Rectal smooth muscle tissue (tissue), 1 donor: ENCODE data around the gene PRSS1.
"Not testable (repeated sequence)": the region's sequence is repeated elsewhere in the genome, so short reads cannot be mapped to it uniquely, and the experiment has no call there.

Experiments
- H3K27ac ChIP-seq: one replicate; pipeline ENCODE4 v1.7.0; 2013; ENCODE audit warnings: low read depth, low read length, inconsistent platforms
- H3K27me3 ChIP-seq: one replicate; pipeline ENCODE4 v1.7.0; 2013; ENCODE audit warnings: low read length; ENCODE audit not compliant: control insufficient read depth, insufficient read depth
- H3K36me3 ChIP-seq: one replicate; pipeline ENCODE4 v1.7.0; 2013; ENCODE audit warnings: low read length; ENCODE audit not compliant: control insufficient read depth, insufficient read depth
- H3K4me1 ChIP-seq: one replicate; pipeline ENCODE4 v1.7.0; 2013; ENCODE audit warnings: low read length; ENCODE audit not compliant: control insufficient read depth, insufficient read depth
- H3K4me3 ChIP-seq: one replicate; pipeline ENCODE4 v1.7.0; 2013; ENCODE audit warnings: low read length
- H3K9ac ChIP-seq: one replicate; pipeline ENCODE4 v1.7.0; 2013; ENCODE audit warnings: low read length

PRSS1 gene

DNA sequence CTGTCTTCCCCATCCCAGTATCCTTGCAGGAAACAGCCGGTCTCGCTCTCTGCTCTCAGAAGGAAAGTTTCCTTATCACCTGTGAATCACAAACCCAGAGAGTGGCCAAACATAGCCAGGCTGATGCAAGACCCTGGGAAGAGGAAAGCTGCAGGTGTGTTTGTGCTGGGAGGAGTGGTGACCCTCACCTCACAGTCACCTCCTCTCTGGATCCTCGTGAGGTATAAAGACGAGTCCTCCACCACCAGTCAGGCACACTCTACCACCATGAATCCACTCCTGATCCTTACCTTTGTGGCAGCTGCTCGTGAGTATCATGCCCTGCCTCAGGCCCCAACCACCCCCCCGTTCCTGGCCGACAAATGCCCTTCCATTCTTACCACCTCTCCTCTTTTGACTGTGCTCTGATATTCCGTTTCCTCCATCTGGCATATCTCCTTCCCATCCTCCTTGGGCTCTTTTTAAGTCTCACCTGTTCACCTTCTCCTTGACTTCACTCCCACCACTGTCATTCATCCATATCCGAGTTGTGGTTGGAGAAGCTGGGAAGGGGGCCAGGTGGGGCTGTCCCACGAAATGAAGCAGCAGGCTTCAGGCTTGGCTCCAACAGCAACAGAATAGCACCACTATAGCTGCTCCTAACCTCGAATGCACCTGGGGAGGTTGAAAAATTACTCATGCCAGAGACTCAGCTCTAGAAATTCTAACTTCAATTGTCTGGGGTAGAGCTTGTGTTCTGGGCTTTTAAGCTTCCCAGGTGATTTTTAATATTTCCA is at the start of gene PRSS1:
TSS of gene PRSS1 (plus strand) at position 255 of the 776 bp plus-strand sequence. CDS start at position 268, 13 bp downstream.
- H3K27me3 ChIP-seq: no peaks in the 10 kb centered on the region
- peaks cover 2% of the 10 kb centered on the region for H3K4me1 ChIP-seq
- H3K27ac ChIP-seq: no peak within 1 kb of the TSS
- H3K4me3 ChIP-seq: no peak within 1 kb of the TSS
- no peaks in the 10 kb centered on the region for H3K36me3 ChIP-seq
- H3K9ac ChIP-seq: no peak within 1 kb of the TSS

GRCh38 chr7:142700935-142701334 is 48.3 kb upstream of the PRSS1 start:
- not testable (repeated sequence) for H3K9ac ChIP-seq, H3K36me3 ChIP-seq, H3K4me1 ChIP-seq, H3K4me3 ChIP-seq, H3K27ac ChIP-seq, H3K27me3 ChIP-seq

DNA sequence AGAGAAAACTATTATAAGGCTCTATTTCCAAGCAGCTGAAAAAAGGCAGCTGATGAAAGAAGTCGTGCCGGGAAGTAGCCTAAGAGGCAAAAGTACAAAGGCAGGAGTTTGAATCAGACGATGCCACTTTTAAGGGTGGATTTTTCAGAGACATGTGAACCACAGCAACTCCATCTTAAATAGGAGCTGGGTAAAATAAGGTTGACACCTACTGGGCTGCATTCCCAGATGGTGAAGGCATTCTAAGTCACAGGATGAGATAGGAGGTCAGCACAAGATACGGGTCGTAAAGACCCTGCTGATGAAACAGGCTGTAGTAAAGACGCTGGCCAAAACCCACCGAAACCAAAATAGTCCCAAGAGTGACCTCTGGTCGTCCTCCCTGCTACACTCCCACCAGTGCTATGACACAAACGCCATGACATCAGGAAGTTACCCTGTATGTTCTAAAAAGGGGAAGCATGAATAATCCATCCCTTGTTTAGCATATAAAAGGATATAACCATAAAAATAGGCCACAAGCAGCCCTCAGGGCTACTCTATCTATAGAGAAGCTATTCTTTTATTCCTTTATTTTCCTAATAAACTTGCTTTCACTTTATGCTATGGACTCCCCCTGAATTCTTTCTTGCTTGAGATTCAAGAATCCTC is 45.5 kb upstream of the PRSS1 start:
- Histone ChIP-seq H3K4me1 (no peaks in the 10 kb centered on the region), H3K4me3 (no peak overlapping the region), H3K27ac (no peak overlapping the region), H3K36me3 (no peaks in the 10 kb centered on the region), H3K9ac (no peak overlapping the region), H3K27me3 (no peaks in the 10 kb centered on the region)

- H3K27ac ChIP-seq, H3K36me3 ChIP-seq, H3K4me1 ChIP-seq, H3K27me3 ChIP-seq, H3K4me3 ChIP-seq, H3K9ac ChIP-seq: not testable (repeated sequence)
Measured at GRCh38 chr7:142708726-142709125, 40.5 kb upstream of the PRSS1 start.

DNA sequence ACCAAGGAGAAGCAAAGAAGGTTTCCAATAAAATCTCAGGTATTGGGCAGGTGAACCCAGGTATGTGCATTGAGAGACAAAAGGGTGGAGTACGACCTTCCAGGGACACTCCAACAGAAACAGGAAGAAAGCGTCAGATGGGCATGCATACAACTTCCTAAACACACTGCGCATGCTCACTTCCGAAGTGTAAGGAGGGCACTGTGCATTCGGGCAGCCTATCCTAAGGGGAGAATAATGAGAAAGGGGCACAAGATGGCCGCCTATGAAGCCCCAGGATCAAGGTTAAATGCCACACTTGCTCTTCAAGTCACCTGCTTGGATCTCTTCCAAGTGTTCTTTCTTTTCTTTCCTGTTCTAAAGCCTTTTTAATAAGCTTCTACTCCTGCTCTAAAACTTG is 39.4 kb upstream of the PRSS1 start:
- H3K27me3 ChIP-seq: no peaks in the 10 kb centered on the region
- H3K4me1 ChIP-seq: no peaks in the 10 kb centered on the region
- no peak overlapping the region for H3K4me3 ChIP-seq
- no peak overlapping the region for H3K9ac ChIP-seq
- H3K36me3 ChIP-seq: no peaks in the 10 kb centered on the region
- no peak overlapping the region for H3K27ac ChIP-seq

DNA sequence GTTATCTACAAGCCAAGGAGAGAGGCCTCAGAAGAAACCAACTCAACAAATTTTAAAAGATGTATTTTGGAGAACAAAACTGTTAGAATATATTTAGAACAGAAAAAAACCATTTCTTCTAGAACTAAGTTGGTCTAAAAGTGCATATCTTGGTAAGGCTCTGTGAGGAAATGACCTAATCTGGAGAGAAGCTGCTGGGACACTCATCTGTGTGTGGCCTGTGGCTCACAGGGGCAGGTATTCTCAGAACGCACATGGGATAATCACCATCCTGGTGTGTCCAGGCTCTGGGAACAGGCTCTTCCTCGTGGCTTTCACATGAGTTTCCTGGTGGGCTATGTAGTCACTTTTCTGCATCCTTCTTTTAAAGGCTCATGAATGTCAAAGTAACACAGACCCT is 38.1 kb upstream of the PRSS1 start:
- H3K27ac ChIP-seq: no peak overlapping the region
- no peaks in the 10 kb centered on the region for H3K27me3 ChIP-seq
- H3K36me3 ChIP-seq: no peaks in the 10 kb centered on the region
- H3K9ac ChIP-seq: no peak overlapping the region
- H3K4me1 ChIP-seq: no peaks in the 10 kb centered on the region
- H3K4me3 ChIP-seq: no peak overlapping the region

DNA sequence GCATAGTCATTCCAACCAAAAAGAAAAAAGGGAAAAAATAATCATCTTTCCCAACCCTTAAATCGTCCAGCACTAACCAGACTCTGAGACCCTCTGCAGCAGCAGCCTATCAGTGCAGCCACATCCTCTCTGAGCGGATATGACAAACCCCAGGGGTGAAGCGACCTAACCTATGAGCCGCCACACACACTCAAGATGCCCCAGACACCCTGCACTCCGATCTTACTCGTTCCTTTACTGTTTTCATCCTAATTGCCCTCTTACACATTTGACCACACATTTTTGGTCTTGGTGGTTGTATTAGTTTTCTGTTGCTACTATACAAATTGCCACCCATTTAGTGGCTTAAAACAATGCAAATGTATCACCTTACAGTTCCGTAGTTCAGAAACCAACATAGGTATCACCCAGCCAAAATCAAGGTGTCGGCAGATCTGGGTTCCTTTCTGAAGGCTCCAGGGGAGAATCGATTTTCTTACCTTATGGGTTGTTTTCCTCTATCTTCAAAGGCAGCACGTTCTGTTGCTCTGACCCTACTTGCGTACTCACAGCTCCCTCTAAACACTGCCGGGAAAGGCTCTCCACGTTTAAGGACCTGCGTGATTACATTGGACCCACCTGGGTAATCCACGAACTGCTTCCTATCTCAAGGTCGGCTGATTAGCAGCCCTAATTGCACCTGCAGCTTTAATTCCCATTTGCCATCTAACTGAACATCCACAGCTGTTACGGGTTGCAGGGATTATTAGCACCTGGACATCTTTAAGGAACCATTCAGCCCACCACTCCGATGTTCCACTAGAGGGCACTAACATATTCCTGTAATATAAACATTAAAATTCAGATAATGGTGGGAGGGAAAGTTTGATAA is 37.3 kb upstream of the PRSS1 start:
- Histone ChIP-seq H3K27me3 (no peaks in the 10 kb centered on the region), H3K9ac (no peak overlapping the region), H3K27ac (no peak overlapping the region), H3K36me3 (no peaks in the 10 kb centered on the region), H3K4me3 (no peak overlapping the region), H3K4me1 (no peaks in the 10 kb centered on the region)

DNA sequence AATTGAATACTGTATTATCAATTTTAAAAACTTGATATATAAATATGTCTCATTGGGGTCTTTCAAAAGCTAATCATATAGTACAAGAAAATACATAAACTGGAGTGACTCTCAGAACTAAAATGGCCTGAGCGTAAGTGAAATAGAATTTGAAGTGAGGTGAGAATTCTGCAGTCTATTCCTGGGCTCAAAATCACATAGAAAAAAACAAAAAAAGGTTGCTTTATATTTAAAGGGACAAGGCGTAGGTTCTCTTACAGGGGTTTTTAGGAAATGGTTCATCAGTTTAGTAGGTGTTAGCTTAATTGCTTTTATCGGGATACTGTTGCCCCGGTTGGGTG is 36.7 kb upstream of the PRSS1 start:
- Histone ChIP-seq H3K27ac (no peak overlapping the region), H3K4me1 (no peaks in the 10 kb centered on the region), H3K36me3 (no peaks in the 10 kb centered on the region), H3K9ac (no peak overlapping the region), H3K27me3 (no peaks in the 10 kb centered on the region), H3K4me3 (no peak overlapping the region)

- no peak overlapping the region for H3K27ac ChIP-seq
- no peaks in the 10 kb centered on the region for H3K27me3 ChIP-seq
- no peak overlapping the region for H3K4me3 ChIP-seq
- no peaks in the 10 kb centered on the region for H3K36me3 ChIP-seq
- no peak overlapping the region for H3K9ac ChIP-seq
- H3K4me1 ChIP-seq: no peaks in the 10 kb centered on the region
Measured at GRCh38 chr7:142714375-142714774, 34.9 kb upstream of the PRSS1 start.

DNA sequence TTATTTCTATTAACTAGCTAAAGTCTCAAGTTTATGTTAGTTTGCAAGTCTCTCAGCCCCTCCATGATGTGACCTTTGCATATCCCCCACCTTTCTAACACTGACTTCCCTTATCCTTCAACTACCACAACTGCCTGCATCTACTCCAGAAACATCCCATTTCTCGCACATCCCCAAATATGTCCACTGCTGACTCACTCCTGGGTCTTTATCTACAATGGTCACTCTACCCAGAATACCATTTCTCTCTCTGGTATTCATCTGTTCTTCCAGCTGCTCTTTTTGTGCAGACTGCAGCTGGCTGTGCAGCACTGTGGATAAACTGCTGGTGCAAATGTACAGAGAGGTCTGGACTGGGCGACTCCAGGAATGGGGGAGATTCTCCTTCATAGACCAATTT is 32.7 kb upstream of the PRSS1 start:
- H3K9ac ChIP-seq: no peak overlapping the region
- no peaks in the 10 kb centered on the region for H3K27me3 ChIP-seq
- H3K4me3 ChIP-seq: no peak overlapping the region
- no peaks in the 10 kb centered on the region for H3K36me3 ChIP-seq
- H3K27ac ChIP-seq: no peak overlapping the region
- H3K4me1 ChIP-seq: no peaks in the 10 kb centered on the region

DNA sequence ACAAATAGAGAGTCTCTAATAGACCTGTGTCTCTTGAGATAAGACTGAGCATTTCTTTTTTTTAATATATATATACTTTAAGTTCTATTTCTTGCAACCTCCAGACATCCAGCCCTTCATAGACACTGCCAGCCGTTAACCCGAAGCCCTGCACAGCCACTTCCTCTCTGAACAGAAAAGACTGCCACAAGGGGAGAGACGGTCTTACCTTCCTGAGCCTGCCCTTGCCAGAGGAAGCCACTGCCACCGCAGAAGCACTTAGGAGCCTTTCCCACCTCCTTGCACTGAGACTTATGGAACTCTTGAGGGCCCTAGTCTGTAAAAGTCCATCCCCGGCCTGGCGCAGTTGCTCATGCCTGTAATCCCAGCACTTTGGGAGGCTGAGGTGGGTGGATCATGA is 31.8 kb upstream of the PRSS1 start:
- H3K9ac ChIP-seq: no peak overlapping the region
- no peak overlapping the region for H3K4me3 ChIP-seq
- H3K36me3 ChIP-seq: no peaks in the 10 kb centered on the region
- no peaks in the 10 kb centered on the region for H3K4me1 ChIP-seq
- H3K27ac ChIP-seq: no peak overlapping the region
- H3K27me3 ChIP-seq: no peaks in the 10 kb centered on the region

- H3K36me3 ChIP-seq: no peaks in the 10 kb centered on the region
- H3K4me3 ChIP-seq: no peak overlapping the region
- H3K9ac ChIP-seq: no peak overlapping the region
- H3K4me1 ChIP-seq: no peaks in the 10 kb centered on the region
- H3K27ac ChIP-seq: no peak overlapping the region
- no peaks in the 10 kb centered on the region for H3K27me3 ChIP-seq
Measured at GRCh38 chr7:142718313-142718712, 31.0 kb upstream of the PRSS1 start.
